GM18519 (cell line): Measurements from ENCODE around the gene DLG2.
A peak's percentile ranks its signal among the peaks of the same experiment; 100 is the strongest.

Experiments
- ATAC-seq: cut with Tn5 transposase; IDR thresholded peaks from one replicate; pipeline ENCODE4 v1.9.1; 2021; ENCODE audit warnings: mild to moderate bottlenecking, moderate library complexity; ENCODE audit not compliant: unreplicated experiment, low FRiP score

DLG2 gene

GRCh38 chr11:84022201-84022600, 1604.9 kb downstream of the DLG2 start:
- no peak for ATAC-seq

- no peak for ATAC-seq
Observed at GRCh38 chr11:84021291-84021690, 1605.9 kb downstream of the DLG2 start.

GRCh38 chr11:84019571-84020194, 1607.5 kb downstream of the DLG2 start:
- ATAC-seq = no peak

GRCh38 chr11:84014539-84014938, 1612.6 kb downstream of the DLG2 start:
- no peak for ATAC-seq

- no peak for ATAC-seq
Observed at GRCh38 chr11:84012171-84012826, 1614.8 kb downstream of the DLG2 start.

- no peak for ATAC-seq
Observed at GRCh38 chr11:84003181-84003580, 1624.0 kb downstream of the DLG2 start.

- ATAC-seq = no peak
Observed at GRCh38 chr11:83998921-83999320, 1628.2 kb downstream of the DLG2 start.

- ATAC-seq = no peak
Observed at GRCh38 chr11:83990160-83990733, 1636.9 kb downstream of the DLG2 start.

GRCh38 chr11:83982825-83983224, 1644.3 kb downstream of the DLG2 start:
- no peak for ATAC-seq

GRCh38 chr11:83979593-83979992, 1647.6 kb downstream of the DLG2 start:
- ATAC-seq = no peak

GRCh38 chr11:83978942-83979341, 1648.2 kb downstream of the DLG2 start:
- no peak for ATAC-seq

GRCh38 chr11:83976086-83976485, 1651.1 kb downstream of the DLG2 start:
- no peak for ATAC-seq

- ATAC-seq = no peak
Observed at GRCh38 chr11:83972536-83972935, 1654.6 kb downstream of the DLG2 start.

GRCh38 chr11:83971063-83971462, 1656.1 kb downstream of the DLG2 start:
- peak; percentile 31 for ATAC-seq

- ATAC-seq = peak; percentile 84
Observed at GRCh38 chr11:83970061-83970671, 1657.0 kb downstream of the DLG2 start.

- ATAC-seq = no peak
Observed at GRCh38 chr11:83957038-83957900, 1669.9 kb downstream of the DLG2 start.

GRCh38 chr11:83956119-83956697, 1670.9 kb downstream of the DLG2 start:
- no peak for ATAC-seq

- ATAC-seq = no peak
Observed at GRCh38 chr11:83954780-83955179, 1672.4 kb downstream of the DLG2 start.

GRCh38 chr11:83951521-83951920, 1675.6 kb downstream of the DLG2 start:
- ATAC-seq = no peak

GRCh38 chr11:83948200-83948599, 1678.9 kb downstream of the DLG2 start:
- no peak for ATAC-seq
